ENCODE measurements around the gene RNF128. TPM values are rescaled to one million over a fixed set of nuclear protein-coding genes. Genes with fewer than 3 reads are reported as not detected.

The RNF128 gene
- 0.55 TPM for total RNA-seq
- long read RNA-seq, partial matches to known transcripts, result 0 of 1 reads
- long read RNA-seq, other reads (novel, unspliced or antisense), result 0 of 1 reads

GRCh38 chrX:106726485-106727437 lies at the start of gene RNF128:
Gene RNF128 (plus strand): TSS chrX:106726701. CDS start chrX:106726914, 213 bp downstream.
- no peak for DNase-seq (ENCODE audit: low spot score)

DNA sequence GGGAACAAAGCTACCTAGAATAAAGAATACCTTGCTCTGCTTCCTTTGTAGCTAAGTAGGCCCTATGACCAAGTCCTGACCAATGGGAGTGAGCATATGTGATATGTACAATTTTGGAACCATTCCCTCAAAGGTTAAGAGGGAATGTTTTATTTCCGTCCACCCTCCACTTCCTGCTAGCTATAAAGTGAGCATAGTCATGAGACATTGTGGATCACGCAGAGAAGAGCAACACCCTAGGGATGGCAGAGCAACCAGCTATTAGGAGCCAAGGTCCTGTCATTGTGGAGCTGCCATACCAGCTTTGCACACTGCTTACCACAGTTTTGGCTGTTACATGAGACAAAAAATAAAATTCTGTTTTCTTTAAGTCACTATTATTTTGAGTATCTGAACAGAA lies 45.8 kb upstream of the RNF128 start:
- DNase-seq (ENCODE audit: low spot score), result no peak

- DNase-seq (ENCODE audit: low spot score), result no peak
Measured at GRCh38 chrX:106684207-106684606, 42.3 kb upstream of the RNF128 start.

DNA sequence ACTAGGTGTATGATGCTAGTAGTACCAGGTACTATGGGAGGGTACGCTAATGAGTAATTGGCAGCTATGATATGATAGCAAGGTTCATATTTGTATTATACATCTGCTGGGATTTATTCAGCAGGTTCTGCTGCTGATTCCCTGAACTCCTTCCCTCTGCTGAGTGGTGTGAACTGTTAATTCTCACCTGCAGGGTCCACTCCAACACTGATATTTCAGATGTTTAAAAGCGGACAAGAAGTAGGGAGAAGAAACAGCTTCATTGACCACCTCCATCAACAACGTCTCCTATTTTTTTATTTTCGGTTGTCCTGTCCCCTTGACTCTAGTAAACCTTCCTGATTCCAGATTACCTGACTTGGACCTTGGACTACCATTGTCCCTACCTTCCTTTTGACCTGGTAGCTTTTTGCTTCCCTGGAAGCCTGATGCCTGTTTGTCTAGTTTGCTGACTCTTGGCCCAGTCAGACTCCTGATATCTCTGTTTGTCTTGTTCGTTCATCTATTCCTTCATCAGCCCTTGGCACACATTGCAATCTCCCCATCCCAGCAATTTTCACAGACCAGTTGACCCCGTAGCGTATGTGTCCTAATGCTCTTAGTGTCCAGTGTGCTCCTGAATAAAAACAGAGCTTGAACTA lies 34.0 kb upstream of the RNF128 start:
- no peak for DNase-seq (ENCODE audit: low spot score)

GRCh38 chrX:106696502-106696901 lies 30.0 kb upstream of the RNF128 start:
- no peak for DNase-seq (ENCODE audit: low spot score)

GRCh38 chrX:106698693-106699092 lies 27.8 kb upstream of the RNF128 start:
- no peak for DNase-seq (ENCODE audit: low spot score)

- no peak for DNase-seq (ENCODE audit: low spot score)
Measured at GRCh38 chrX:106702636-106703035, 23.9 kb upstream of the RNF128 start.

DNA sequence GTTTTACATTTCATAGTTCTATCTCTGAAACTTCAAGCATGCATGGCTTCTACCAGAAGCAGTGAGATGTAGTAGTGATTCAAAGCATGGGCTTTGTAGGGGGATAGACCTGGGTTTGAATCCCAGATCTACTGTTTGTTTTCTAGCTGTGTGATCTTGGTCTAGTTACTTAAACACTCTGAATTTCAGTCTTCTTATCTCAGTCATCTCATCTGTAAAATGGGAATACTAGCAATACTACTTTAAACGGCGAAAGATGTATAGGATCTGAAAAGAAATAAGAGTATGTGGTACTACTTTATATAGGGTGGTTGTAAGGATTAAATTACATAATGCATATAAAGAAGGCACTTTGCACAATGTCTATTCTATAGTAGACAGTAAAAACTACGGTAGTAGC lies 20.0 kb upstream of the RNF128 start:
- no peak for DNase-seq (ENCODE audit: low spot score)

GRCh38 chrX:106707771-106708454 lies 18.6 kb upstream of the RNF128 start:
- DNase-seq (ENCODE audit: low spot score), result no peak

- no peak for DNase-seq (ENCODE audit: low spot score)
Measured at GRCh38 chrX:106710771-106711170, 15.7 kb upstream of the RNF128 start.

GRCh38 chrX:106711375-106711774 lies 15.1 kb upstream of the RNF128 start:
- no peak for DNase-seq (ENCODE audit: low spot score)

GRCh38 chrX:106716004-106716403 lies 10.5 kb upstream of the RNF128 start:
- DNase-seq (ENCODE audit: low spot score), result no peak

DNA sequence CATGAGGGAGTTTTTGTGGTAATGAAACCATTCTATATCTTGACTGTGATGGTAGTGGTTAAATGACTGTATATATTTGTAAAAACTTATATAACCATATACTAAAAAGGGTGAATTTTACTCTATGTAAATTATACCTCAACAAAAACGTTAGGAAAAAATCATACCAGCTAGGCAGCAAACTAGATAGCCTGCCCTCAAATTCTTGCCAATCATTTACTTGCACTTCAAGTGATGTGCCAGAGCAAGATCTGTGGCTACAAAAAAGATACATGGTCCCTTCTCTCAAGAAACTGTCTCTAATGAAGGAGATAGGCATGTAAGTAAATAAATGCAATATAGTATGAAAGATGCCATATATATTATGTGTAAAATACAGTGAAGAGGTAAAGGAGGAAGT lies 10.0 kb upstream of the RNF128 start:
- DNase-seq (ENCODE audit: low spot score), result no peak

- no peak for DNase-seq (ENCODE audit: low spot score)
Measured at GRCh38 chrX:106718709-106719108, 7.8 kb upstream of the RNF128 start.

DNA sequence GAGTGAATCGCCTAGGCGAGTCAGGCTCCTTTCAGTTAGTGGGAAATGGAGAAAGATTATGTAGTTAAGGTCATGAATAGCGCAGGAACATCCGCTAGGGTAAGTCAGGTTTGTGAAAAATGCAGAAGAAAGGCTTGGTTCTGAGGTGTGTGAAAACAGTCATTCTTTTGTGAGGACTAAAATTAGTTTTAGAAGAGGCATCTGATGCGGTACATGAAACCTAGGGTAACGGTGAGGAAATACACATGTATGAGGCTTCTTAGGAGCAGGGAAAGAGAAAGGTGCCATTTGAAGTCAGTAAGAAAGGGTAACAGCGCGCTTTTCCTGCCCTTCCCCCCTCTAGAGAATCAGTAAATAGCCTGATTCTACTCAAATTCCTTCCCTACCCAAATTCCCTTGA lies 570 bp upstream of the RNF128 start:
- DNase-seq (ENCODE audit: low spot score), result no peak

- DNase-seq (ENCODE audit: low spot score), result no peak
Measured at GRCh38 chrX:106728337-106728736, 1.8 kb downstream of the RNF128 start.

- no peak for DNase-seq (ENCODE audit: low spot score)
Measured at GRCh38 chrX:106730401-106730800, 3.9 kb downstream of the RNF128 start.

GRCh38 chrX:106731590-106731989 lies 5.1 kb downstream of the RNF128 start:
- DNase-seq (ENCODE audit: low spot score), result no peak

DNA sequence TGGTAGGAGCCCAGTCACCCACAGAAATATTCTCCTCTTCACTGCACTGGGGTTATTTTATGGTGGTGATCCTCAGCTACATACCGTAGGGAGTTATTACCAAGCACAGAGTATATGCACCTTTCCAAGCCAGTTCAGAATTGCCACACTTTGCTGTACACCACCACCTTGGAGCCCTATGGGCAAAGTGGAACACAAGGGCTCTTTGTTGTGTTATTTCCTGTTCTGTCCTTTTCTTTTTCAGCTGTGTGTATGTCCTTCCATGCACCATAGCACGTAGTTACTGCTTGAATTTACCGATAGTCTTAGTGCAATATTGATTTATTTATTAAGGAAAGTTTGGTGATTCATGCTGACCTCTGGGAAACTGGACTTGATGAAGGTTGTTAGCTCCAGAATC lies 8.3 kb downstream of the RNF128 start:
- DNase-seq (ENCODE audit: low spot score), result no peak

DNA sequence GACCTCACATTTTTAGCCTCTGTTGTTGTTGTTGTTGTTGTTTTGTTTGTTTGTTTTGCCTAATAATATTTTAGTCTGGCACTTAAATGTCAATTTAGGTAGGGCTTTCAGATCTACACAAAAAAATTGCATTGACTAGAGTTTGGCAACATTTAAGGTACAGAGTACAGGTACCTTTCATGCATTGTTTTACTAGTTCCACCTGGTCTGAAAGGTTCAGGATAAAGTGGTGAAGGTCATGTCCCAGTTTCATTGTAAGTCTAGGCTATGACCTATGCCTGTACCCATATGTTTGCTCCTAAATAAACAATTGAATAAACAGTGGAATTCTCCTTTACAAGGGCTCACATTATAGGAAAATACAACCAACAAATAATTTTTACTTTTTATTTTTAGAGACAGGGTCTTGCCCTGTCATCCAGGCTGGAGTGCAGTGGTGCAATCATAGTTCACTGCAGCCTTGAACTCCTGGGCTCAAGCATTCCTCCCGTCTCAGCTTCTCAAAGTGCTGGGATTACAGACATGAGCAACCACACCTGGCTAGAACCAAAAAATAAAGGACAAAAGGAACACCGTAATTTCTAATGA lies 13.8 kb downstream of the RNF128 start:
- DNase-seq (ENCODE audit: low spot score), result no peak

DNA sequence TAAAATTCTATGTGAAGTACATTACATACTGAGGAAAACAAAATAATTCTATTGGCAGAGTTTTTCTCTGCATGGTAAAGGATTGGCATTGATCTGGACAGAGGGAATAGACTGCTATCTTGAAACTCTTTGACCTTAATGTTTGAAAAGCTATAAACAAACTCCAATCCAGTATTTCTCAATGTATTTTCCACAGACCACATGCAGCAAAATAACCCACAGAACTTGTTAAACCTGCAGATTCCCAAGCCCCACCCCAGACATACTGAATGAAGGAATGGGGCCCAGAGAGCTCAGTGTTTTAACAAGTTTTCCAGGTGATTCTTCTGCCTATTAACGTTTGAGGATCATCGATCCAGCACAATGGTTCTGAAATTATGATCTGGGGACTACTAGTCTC lies 15.7 kb downstream of the RNF128 start:
- no peak for DNase-seq (ENCODE audit: low spot score)
